Body of pancreas (tissue), 4 donors: ENCODE results near the gene GRID1. TPM values are rescaled to one million over a fixed set of nuclear protein-coding genes. Genes with fewer than 3 reads are reported as not detected.

Experiments used
- ATAC-seq: fragments of 150-250 bp; one replicate; pipeline ENCODE4 v1.9.1; 2016
- DNase-seq, 4 donors: peaks; one replicate each; pipeline ENCODE4 v3.0.0-alpha.2; 2019
- H3K27ac ChIP-seq, 4 donors: fragments of 200-600 bp; sonication (generic); 1 replicate in 3 of 4; 2 replicates in 1 of 4; pipeline versions ENCODE4 v1.5.1 to v1.6.1; 2016 to 2019; ENCODE audit warnings: mild to moderate bottlenecking in 1 of 4, mixed read lengths in 1 of 4, moderate library complexity in 1 of 4
- H3K27me3 ChIP-seq, 2 donors: fragments of 200-600 bp; sonication (generic); one replicate each; pipeline ENCODE4 v1.6.0; 2016; ENCODE audit warnings: mild to moderate bottlenecking in 1 of 2
- H3K36me3 ChIP-seq, 2 donors: fragments of 200-600 bp; sonication (generic); replicated peaks in 1 of 2; 2 replicates each; pipeline ENCODE4 v1.5.1; 2016; ENCODE audit warnings: low read depth in 2 of 2; ENCODE audit not compliant: insufficient read depth in 1 of 2
- H3K4me1 ChIP-seq: fragments of 200-600 bp; sonication (generic); one replicate; pipeline ENCODE4 v1.6.0; 2016
- H3K4me3 ChIP-seq, 2 donors: fragments of 200-600 bp; sonication (generic); 1 replicate in 1 of 2; 2 replicates in 1 of 2; pipeline ENCODE4 v1.5.1; 2016 to 2019
- H3K9me3 ChIP-seq, 3 donors: fragments of 200-600 bp; sonication (generic); 1 replicate in 2 of 3; 2 replicates in 1 of 3; pipeline ENCODE4 v1.5.1; 2016
- POLR2A ChIP-seq, 3 donors: fragments of 450-650 bp; IDR thresholded peaks; one replicate each; pipeline ENCODE4 v1.6.1; 2016; ENCODE audit warnings: antibody characterized with exemption in 3 of 3, mild to moderate bottlenecking in 2 of 3
- WGBS, 2 donors: methylation state at CpG; one replicate each; pipeline ENCODE4 v1.1.5; 2017; 5-methylcytosine and 5-hydroxymethylcytosine counted together
- intact Hi-C: fragments of 100-400 bp; cut with DNase I; formaldehyde crosslinking; loops from one replicate; pipeline ENCODE4 v1.15.1; 2023
- total RNA-seq, 2 donors: library from RNA; depleted of rRNA; stranded (reverse); fragments of >200 nt; gene quantifications; one replicate each; pipeline ENCODE4 v1.1.0, GENCODE V29; 2016
- TF ChIP-seq, protein P1 (sequence below), 7 experiments: fragments of 450-650 bp in 4 of 7; fragments of 200-600 bp in 3 of 7; sonication (generic) in 3 of 7; IDR thresholded peaks; one replicate each; pipeline ENCODE4 v1.5.1; 2016 to 2019; ENCODE audit warnings: antibody characterized with exemption in 7 of 7

GRID1 gene
- total RNA-seq, 2 donors from 2014 or later: 1.0 to 1.6 TPM

GRCh38 chr10:86353506-86354485 is 12.8 kb downstream of the GRID1 start:
- H3K27me3 ChIP-seq: no peaks in the 10 kb centered on the region
- WGBS, 2 donors: 93% methylated on average over 10 to 18 of the region's 18 CpGs
- no peaks in the 10 kb centered on the region for H3K9me3 ChIP-seq
- no peaks in the 10 kb centered on the region for H3K4me1 ChIP-seq
- no peaks in the 10 kb centered on the region for H3K36me3 ChIP-seq
- ATAC-seq (no peak), DNase-seq (no peak)
- no peak overlapping the region for H3K27ac ChIP-seq
- intact Hi-C loops: no loop called here
- no peak for TF ChIP-seq POLR2A (IDR thresholded peaks at IDR 0.05)
- TF ChIP-seq, protein P1, sequence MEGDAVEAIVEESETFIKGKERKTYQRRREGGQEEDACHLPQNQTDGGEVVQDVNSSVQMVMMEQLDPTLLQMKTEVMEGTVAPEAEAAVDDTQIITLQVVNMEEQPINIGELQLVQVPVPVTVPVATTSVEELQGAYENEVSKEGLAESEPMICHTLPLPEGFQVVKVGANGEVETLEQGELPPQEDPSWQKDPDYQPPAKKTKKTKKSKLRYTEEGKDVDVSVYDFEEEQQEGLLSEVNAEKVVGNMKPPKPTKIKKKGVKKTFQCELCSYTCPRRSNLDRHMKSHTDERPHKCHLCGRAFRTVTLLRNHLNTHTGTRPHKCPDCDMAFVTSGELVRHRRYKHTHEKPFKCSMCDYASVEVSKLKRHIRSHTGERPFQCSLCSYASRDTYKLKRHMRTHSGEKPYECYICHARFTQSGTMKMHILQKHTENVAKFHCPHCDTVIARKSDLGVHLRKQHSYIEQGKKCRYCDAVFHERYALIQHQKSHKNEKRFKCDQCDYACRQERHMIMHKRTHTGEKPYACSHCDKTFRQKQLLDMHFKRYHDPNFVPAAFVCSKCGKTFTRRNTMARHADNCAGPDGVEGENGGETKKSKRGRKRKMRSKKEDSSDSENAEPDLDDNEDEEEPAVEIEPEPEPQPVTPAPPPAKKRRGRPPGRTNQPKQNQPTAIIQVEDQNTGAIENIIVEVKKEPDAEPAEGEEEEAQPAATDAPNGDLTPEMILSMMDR (IDR thresholded peaks at IDR 0.05): no peak
- H3K4me3 ChIP-seq: no peak overlapping the region

GRCh38 chr10:86350897-86351296 is 15.7 kb downstream of the GRID1 start:
- Histone ChIP-seq H3K27me3 (no peaks in the 10 kb centered on the region), H3K36me3 (no peaks in the 10 kb centered on the region), H3K27ac (no peak overlapping the region), H3K9me3 (no peaks in the 10 kb centered on the region), H3K4me1 (no peaks in the 10 kb centered on the region), H3K4me3 (no peak overlapping the region)
- TF ChIP-seq, protein P1 (IDR thresholded peaks at IDR 0.05): no peak
- TF ChIP-seq POLR2A (IDR thresholded peaks at IDR 0.05): no peak
- ATAC-seq (no peak), DNase-seq (no peak)
- intact Hi-C loops: no loop called here
- 67 to 76% methylated on average over 6 of the region's 6 CpGs for WGBS, 2 donors

GRCh38 chr10:86349940-86350630 is 16.5 kb downstream of the GRID1 start:
- ATAC-seq: no peak
- intact Hi-C loops: no loop called here
- TF ChIP-seq POLR2A (IDR thresholded peaks at IDR 0.05): no peak
- TF ChIP-seq, protein P1 (IDR thresholded peaks at IDR 0.05): no peak
- no peak overlapping the region for H3K4me3 ChIP-seq
- H3K36me3 ChIP-seq: no peaks in the 10 kb centered on the region
- no peaks in the 10 kb centered on the region for H3K27me3 ChIP-seq
- WGBS, 2 donors: 73% methylated on average over 5 of the region's 5 CpGs
- H3K9me3 ChIP-seq: no peaks in the 10 kb centered on the region
- no peaks in the 10 kb centered on the region for H3K4me1 ChIP-seq
- H3K27ac ChIP-seq: no peak overlapping the region
- DNase-seq: no peak

DNA sequence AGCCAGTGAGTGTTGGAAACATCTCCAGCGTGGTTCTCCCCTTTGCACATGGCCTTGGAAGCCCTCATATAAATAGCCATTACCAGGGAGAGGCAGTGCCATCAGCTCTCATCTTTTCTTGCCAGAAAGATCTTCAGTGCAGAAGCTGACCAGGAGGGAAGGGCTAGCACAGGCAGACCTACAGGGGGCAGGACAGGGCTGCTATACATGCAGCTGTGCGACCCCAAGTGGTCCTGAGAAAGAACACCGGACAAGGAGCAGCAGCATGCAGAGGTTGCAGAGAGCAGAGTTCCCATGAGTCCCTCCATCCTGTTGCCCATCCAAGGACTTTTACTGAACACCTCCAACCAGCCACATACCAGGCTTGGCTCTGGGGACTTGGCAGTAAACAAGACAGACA is 17.1 kb downstream of the GRID1 start:
- intact Hi-C loops: no loop called here
- no peaks in the 10 kb centered on the region for H3K36me3 ChIP-seq
- no peak overlapping the region for H3K4me3 ChIP-seq
- DNase-seq: no peak
- TF ChIP-seq POLR2A (IDR thresholded peaks at IDR 0.05): no peak
- TF ChIP-seq, protein P1 (IDR thresholded peaks at IDR 0.05): no peak
- no peaks in the 10 kb centered on the region for H3K9me3 ChIP-seq
- 10 to 30% methylated on average over 3 of the region's 3 CpGs for WGBS, 2 donors
- no peaks in the 10 kb centered on the region for H3K4me1 ChIP-seq
- H3K27me3 ChIP-seq: no peaks in the 10 kb centered on the region
- no peak for ATAC-seq
- H3K27ac ChIP-seq: no peak overlapping the region
